Neural progenitor cell (in vitro differentiated cells): ENCODE measurements around the gene CCDC82. TPM values are rescaled to one million over a fixed set of nuclear protein-coding genes. Genes with fewer than 3 reads are reported as not detected.

ENCODE experiments used
- DNase-seq: peaks from one replicate; pipeline ENCODE4 v3.0.0-alpha.2; 2016; ENCODE audit warnings: low spot score
- H2AFZ ChIP-seq: fragments of 200-600 bp; sonication (generic); replicated peaks from 2 replicates; pipeline ENCODE4 v1.6.1; 2016; ENCODE audit warnings: antibody characterized with exemption
- H3F3A ChIP-seq: fragments of 200-600 bp; sonication (generic); 2 replicates; pipeline ENCODE4 v1.6.1; 2016; ENCODE audit warnings: antibody characterized with exemption, low read depth
- H3K27ac ChIP-seq: fragments of 200-600 bp; sonication (generic); 2 replicates; pipeline ENCODE4 v1.5.1; 2016; ENCODE audit warnings: mild to moderate bottlenecking
- H3K27me3 ChIP-seq: fragments of 200-600 bp; sonication (generic); 2 replicates; pipeline ENCODE4 v1.6.1; 2016; ENCODE audit warnings: mild to moderate bottlenecking, moderate library complexity
- H3K36me3 ChIP-seq: fragments of 200-600 bp; sonication (generic); 2 replicates; pipeline ENCODE4 v1.5.1; 2016
- H3K4me1 ChIP-seq: fragments of 200-600 bp; sonication (generic); 2 replicates; pipeline ENCODE4 v1.6.1; 2016; ENCODE audit warnings: mixed run types
- H3K4me2 ChIP-seq: fragments of 200-600 bp; sonication (generic); 2 replicates; pipeline ENCODE4 v1.6.1; 2016
- H3K4me3 ChIP-seq: fragments of 200-600 bp; sonication (generic); 2 replicates; pipeline ENCODE4 v1.5.1; 2016
- H3K79me2 ChIP-seq: fragments of 200-600 bp; sonication (generic); 2 replicates; pipeline ENCODE4 v1.6.1; 2016; ENCODE audit warnings: low read depth
- H3K9ac ChIP-seq: fragments of 200-600 bp; sonication (generic); 2 replicates; pipeline ENCODE4 v1.6.1; 2016
- H3K9me3 ChIP-seq: fragments of 200-600 bp; sonication (generic); 2 replicates; pipeline ENCODE4 v1.5.1; 2016; ENCODE audit warnings: low read depth
- H4K20me1 ChIP-seq: fragments of 200-600 bp; sonication (generic); 2 replicates; pipeline ENCODE4 v1.6.1; 2016; ENCODE audit warnings: low read depth
- H3K27ac Mint-ChIP-seq: 3 replicates; pipeline ENCODE4 v1.8.0; 2021; ENCODE audit warnings: mixed read lengths
- H3K27me3 Mint-ChIP-seq: 2 replicates; pipeline ENCODE4 v1.8.0; 2022; ENCODE audit warnings: low read depth, mild to moderate bottlenecking, inconsistent platforms, moderate library complexity, mixed read lengths; ENCODE audit not compliant: insufficient read depth
- H3K36me3 Mint-ChIP-seq: 3 replicates; pipeline ENCODE4 v1.8.0; 2021; ENCODE audit warnings: mixed read lengths
- H3K4me1 Mint-ChIP-seq: 3 replicates; pipeline ENCODE4 v1.8.0; 2021; ENCODE audit warnings: mixed read lengths
- H3K4me3 Mint-ChIP-seq: 3 replicates; pipeline ENCODE4 v1.8.0; 2021; ENCODE audit warnings: mild to moderate bottlenecking, moderate library complexity, mixed read lengths
- H3K9me3 Mint-ChIP-seq: 3 replicates; pipeline ENCODE4 v1.8.0; 2020; ENCODE audit warnings: mixed read lengths
- CTCF ChIP-seq: fragments of 200-600 bp; sonication (generic); IDR thresholded peaks from 2 replicates; pipeline ENCODE4 v1.5.1; 2017; ENCODE audit warnings: antibody characterized with exemption, mild to moderate bottlenecking
- EZH2 ChIP-seq: fragments of 200-600 bp; sonication (generic); IDR thresholded peaks from 2 replicates; pipeline ENCODE4 v1.6.1; 2017; ENCODE audit warnings: antibody characterized with exemption, mild to moderate bottlenecking, moderate library complexity
- EZH2phosphoT487 ChIP-seq: fragments of 200-600 bp; sonication (generic); IDR thresholded peaks from 2 replicates; pipeline ENCODE4 v1.6.1; 2017; ENCODE audit warnings: antibody characterized with exemption
- total RNA-seq: library from RNA; depleted of rRNA; stranded (reverse); fragments of >200 nt; gene quantifications from 2 replicates; pipeline ENCODE4 v1.2.3, GENCODE V29; 2015; ENCODE audit warnings: low replicate concordance

CCDC82 gene
- total RNA-seq, 1 donor from 2014 or later, result 48.3 TPM

- Mint-ChIP-seq H3K4me1 (peaks cover 9% of the 10 kb centered on the region), H3K27ac (peak overlapping the region; percentile 39), H3K9me3 (no peaks in the 10 kb centered on the region), H3K4me3 (no peak overlapping the region), H3K36me3 (peaks cover 7% of the 10 kb centered on the region), H3K27me3 (no peaks in the 10 kb centered on the region)
- no peaks in the 10 kb centered on the region for H3F3A ChIP-seq
- H3K36me3 ChIP-seq, result no peaks in the 10 kb centered on the region
- H3K4me2 ChIP-seq, result no peak overlapping the region
- H3K27me3 ChIP-seq, result no peaks in the 10 kb centered on the region
- no peak for TF ChIP-seq EZH2phosphoT487
- TF ChIP-seq EZH2, result no peak
- no peak for TF ChIP-seq CTCF
- H3K4me1 ChIP-seq, result peaks cover 3% of the 10 kb centered on the region
- H3K27ac ChIP-seq, result no peak overlapping the region
- H3K9ac ChIP-seq, result no peak overlapping the region
- H2AFZ ChIP-seq, result no peak overlapping the region
- H4K20me1 ChIP-seq, result no peaks in the 10 kb centered on the region
- no peaks in the 10 kb centered on the region for H3K9me3 ChIP-seq
- DNase-seq, result no peak
- H3K79me2 ChIP-seq, result no peaks in the 10 kb centered on the region
- no peak overlapping the region for H3K4me3 ChIP-seq
These were observed 75.2 kb downstream of the CCDC82 start for GRCh38 chr11:96314326-96315020.

- DNase-seq, result no peak
- TF ChIP-seq EZH2 (no peak), EZH2phosphoT487 (no peak), CTCF (no peak)
- Histone ChIP-seq H3K4me3 (no peak overlapping the region), H2AFZ (no peak overlapping the region), H3K9me3 (no peaks in the 10 kb centered on the region), H3F3A (no peaks in the 10 kb centered on the region), H3K27me3 (no peaks in the 10 kb centered on the region), H4K20me1 (no peaks in the 10 kb centered on the region), H3K4me2 (no peak overlapping the region), H3K9ac (no peak overlapping the region), H3K79me2 (no peaks in the 10 kb centered on the region), H3K4me1 (peaks cover 3% of the 10 kb centered on the region), H3K36me3 (no peaks in the 10 kb centered on the region), H3K27ac (no peak overlapping the region)
- Mint-ChIP-seq H3K4me3 (no peak overlapping the region), H3K4me1 (peaks cover 22% of the 10 kb centered on the region), H3K36me3 (peaks cover 7% of the 10 kb centered on the region), H3K9me3 (no peaks in the 10 kb centered on the region), H3K27me3 (no peaks in the 10 kb centered on the region), H3K27ac (no peak overlapping the region)
These were observed 76.5 kb downstream of the CCDC82 start for GRCh38 chr11:96313163-96313562.

- H4K20me1 ChIP-seq, result no peaks in the 10 kb centered on the region
- Mint-ChIP-seq H3K9me3 (no peaks in the 10 kb centered on the region), H3K4me3 (no peak overlapping the region), H3K36me3 (peaks cover 6% of the 10 kb centered on the region), H3K4me1 (peaks cover 41% of the 10 kb centered on the region), H3K27ac (no peak overlapping the region), H3K27me3 (no peaks in the 10 kb centered on the region)
- no peaks in the 10 kb centered on the region for H3K9me3 ChIP-seq
- TF ChIP-seq EZH2 (no peak), CTCF (no peak), EZH2phosphoT487 (no peak)
- H3K9ac ChIP-seq, result no peak overlapping the region
- no peak overlapping the region for H3K4me2 ChIP-seq
- no peak overlapping the region for H2AFZ ChIP-seq
- no peak overlapping the region for H3K4me3 ChIP-seq
- H3K79me2 ChIP-seq, result no peaks in the 10 kb centered on the region
- no peak overlapping the region for H3K27ac ChIP-seq
- no peaks in the 10 kb centered on the region for H3K36me3 ChIP-seq
- H3K4me1 ChIP-seq, result peaks cover 16% of the 10 kb centered on the region
- no peaks in the 10 kb centered on the region for H3K27me3 ChIP-seq
- DNase-seq, result no peak
- H3F3A ChIP-seq, result no peaks in the 10 kb centered on the region
These were observed 78.6 kb downstream of the CCDC82 start for GRCh38 chr11:96311120-96311568.
